H1 (cell line): ENCODE results near the gene SULT2B1. TPM values are rescaled to one million over a fixed set of nuclear protein-coding genes. Genes with fewer than 3 reads are reported as not detected.

Experiments
- CTCF ChIA-PET: fragments of 300-600 bp; sonication (Branson Sonifier 250); formaldehyde crosslinking; loops from one replicate; lab custom pipeline; 2021; ENCODE audit not compliant: partially characterized antibody; lab: Charles Lee
- POLR2A ChIA-PET: fragments of 300-600 bp; sonication (Branson Sonifier 250); formaldehyde crosslinking; loops from one replicate; lab custom pipeline; 2021; ENCODE audit warnings: inconsistent platforms; ENCODE audit not compliant: partially characterized antibody; lab: Charles Lee
- DNase-seq, 2 experiments: peaks; one replicate each; pipeline versions ENCODE4 v3.0.0 to v3.0.0-alpha.2; 2010 to 2022; ENCODE audit warnings: low spot score in 2 of 2, low read depth in 1 of 2, mixed read lengths in 1 of 2
- FAIRE-seq: peaks from 2 replicates; lab custom pipeline; 2011; peaks lifted over from hg19 to GRCh38; lab: Jason Lieb, UNC
- H2AFZ ChIP-seq: 2 replicates; pipeline ENCODE4 v1.8.1; 2012; ENCODE audit warnings: low read length, inconsistent platforms
- H2AK5ac ChIP-seq: 2 replicates; pipeline ENCODE4 v1.6.1; 2013; ENCODE audit warnings: low read depth, low read length
- H2BK120ac ChIP-seq: replicated peaks from 2 replicates; pipeline ENCODE3; 2013; ENCODE audit warnings: low read depth, low read length, inconsistent platforms
- H2BK12ac ChIP-seq: 2 replicates; pipeline ENCODE4 v1.6.1; 2013; ENCODE audit warnings: low read depth, low read length
- H2BK15ac ChIP-seq: 2 replicates; pipeline ENCODE4 v1.6.1; 2013; ENCODE audit warnings: low read length
- H2BK20ac ChIP-seq: 2 replicates; pipeline ENCODE4 v1.6.1; 2013; ENCODE audit warnings: low read length
- H2BK5ac ChIP-seq: 2 replicates; pipeline ENCODE4 v1.6.1; 2013; ENCODE audit warnings: low read depth, low read length
- H3K14ac ChIP-seq: 2 replicates; pipeline ENCODE4 v1.6.1; 2013; ENCODE audit warnings: inconsistent platforms; ENCODE audit not compliant: insufficient read length
- H3K18ac ChIP-seq: 2 replicates; pipeline ENCODE4 v1.6.1; 2013; ENCODE audit warnings: low read length; ENCODE audit errors: extremely low read depth
- H3K23ac ChIP-seq: 2 replicates; pipeline ENCODE4 v1.6.1; 2013; ENCODE audit warnings: inconsistent platforms; ENCODE audit not compliant: insufficient read length
- H3K23me2 ChIP-seq: 2 replicates; pipeline ENCODE4 v1.6.1; 2013; ENCODE audit warnings: low read depth, low read length
- H3K27ac ChIP-seq: 2 replicates; pipeline ENCODE4 v1.6.1; 2011; ENCODE audit warnings: low read depth, low read length, inconsistent platforms
- H3K27me3 ChIP-seq, 4 experiments: replicated peaks in 1 of 4; 1 replicate in 1 of 4; 2 replicates in 3 of 4; pipeline versions ENCODE4 v1.6.1 to v1.8.1; 2011 to 2013; ENCODE audit warnings: low read length in 3 of 4, mild to moderate bottlenecking in 3 of 4, inconsistent platforms in 2 of 4, mixed read lengths in 2 of 4, moderate library complexity in 1 of 4; ENCODE audit not compliant: control insufficient read depth in 3 of 4, insufficient read depth in 3 of 4; ENCODE audit errors: extremely low read depth in 1 of 4
- H3K36me3 ChIP-seq, 4 experiments: 2 replicates each; pipeline versions ENCODE4 v1.6.1 to v1.8.1; 2011 to 2013; ENCODE audit warnings: mild to moderate bottlenecking in 4 of 4, low read length in 3 of 4, moderate library complexity in 2 of 4, control low read depth in 1 of 4, inconsistent platforms in 1 of 4; ENCODE audit not compliant: insufficient read depth in 4 of 4, control insufficient read depth in 2 of 4
- H3K4ac ChIP-seq: replicated peaks from 2 replicates; pipeline ENCODE3; 2013; ENCODE audit warnings: low read length, low read depth, mixed read lengths, inconsistent platforms; ENCODE audit not compliant: insufficient read length
- H3K4me1 ChIP-seq, 4 experiments: replicated peaks in 1 of 4; 1 replicate in 1 of 4; 2 replicates in 3 of 4; pipeline versions ENCODE4 v1.6.1 to v1.8.1; 2011 to 2013; ENCODE audit warnings: low read length in 3 of 4, inconsistent platforms in 2 of 4, mixed read lengths in 1 of 4; ENCODE audit not compliant: insufficient read depth in 4 of 4, control insufficient read depth in 3 of 4
- H3K4me2 ChIP-seq, 2 experiments: 2 replicates each; pipeline versions ENCODE4 v1.6.1 to v1.8.1; 2011 to 2013; ENCODE audit warnings: low read depth in 2 of 2, low read length in 2 of 2, control low read depth in 1 of 2, inconsistent platforms in 1 of 2, mild to moderate bottlenecking in 1 of 2; ENCODE audit not compliant: insufficient read depth in 1 of 2
- H3K4me3 ChIP-seq, 4 experiments: fragments of 200-600, 300-600 bp in 1 of 4; sonication (generic), shearing (Covaris generic), sonication (Bioruptor Twin) in 1 of 4; 2 replicates each; pipeline versions ENCODE4 v1.5.1 to v1.8.1; 2011 to 2016; ENCODE audit warnings: low read length in 4 of 4, low read depth in 3 of 4, control low read depth in 2 of 4, inconsistent platforms in 2 of 4, mild to moderate bottlenecking in 2 of 4, mixed read lengths in 1 of 4, moderate library complexity in 1 of 4; ENCODE audit not compliant: insufficient read depth in 2 of 4; ENCODE audit errors: extremely low read depth in 1 of 4
- H3K56ac ChIP-seq: replicated peaks from 2 replicates; pipeline ENCODE3; 2013; ENCODE audit warnings: low read depth, mild to moderate bottlenecking, mixed read lengths, low read length, inconsistent platforms; ENCODE audit not compliant: insufficient read length
- H3K79me1 ChIP-seq: 2 replicates; pipeline ENCODE4 v1.6.1; 2013; ENCODE audit warnings: low read depth, low read length, control low read depth
- H3K79me2 ChIP-seq, 2 experiments: 2 replicates each; pipeline versions ENCODE4 v1.6.1 to v1.8.1; 2012 to 2013; ENCODE audit warnings: low read length in 2 of 2, mild to moderate bottlenecking in 2 of 2, inconsistent platforms in 1 of 2; ENCODE audit not compliant: insufficient read depth in 2 of 2, control insufficient read depth in 1 of 2
- H3K9ac ChIP-seq, 4 experiments: replicated peaks in 1 of 4; 1 replicate in 1 of 4; 2 replicates in 3 of 4; pipeline versions ENCODE4 v1.6.1 to v1.8.1; 2011 to 2013; ENCODE audit warnings: low read depth in 3 of 4, low read length in 3 of 4, control low read depth in 2 of 4, mild to moderate bottlenecking in 2 of 4, moderate library complexity in 2 of 4, inconsistent platforms in 1 of 4; ENCODE audit errors: extremely low read depth in 1 of 4
- H3K9me3 ChIP-seq, 2 experiments: 2 replicates each; pipeline versions ENCODE4 v1.6.1 to v1.8.1; 2012 to 2013; ENCODE audit warnings: mild to moderate bottlenecking in 2 of 2, moderate library complexity in 2 of 2, control low read depth in 1 of 2, inconsistent platforms in 1 of 2, low read depth in 1 of 2, low read length in 1 of 2, mixed read lengths in 1 of 2; ENCODE audit not compliant: insufficient read depth in 2 of 2
- H4K20me1 ChIP-seq, 2 experiments: replicated peaks in 1 of 2; 2 replicates each; pipeline versions ENCODE3 to v1.8.1; 2011 to 2013; ENCODE audit warnings: inconsistent platforms in 2 of 2, low read length in 2 of 2, mild to moderate bottlenecking in 1 of 2; ENCODE audit not compliant: insufficient read depth in 2 of 2, control insufficient read depth in 1 of 2
- H4K5ac ChIP-seq: 2 replicates; pipeline ENCODE4 v1.6.1; 2013; ENCODE audit warnings: low read length, low read depth, mixed read lengths, inconsistent platforms; ENCODE audit not compliant: insufficient read length
- H4K8ac ChIP-seq: 2 replicates; pipeline ENCODE4 v1.8.0; 2013; ENCODE audit warnings: mild to moderate bottlenecking, moderate library complexity, low read length, inconsistent platforms; ENCODE audit not compliant: insufficient read depth; ENCODE audit errors: extremely low read depth
- H4K91ac ChIP-seq: replicated peaks from 2 replicates; pipeline ENCODE3; 2013; ENCODE audit warnings: low read length, mixed read lengths, inconsistent platforms; ENCODE audit not compliant: insufficient read length
- ASH2L ChIP-seq: fragments of 200-600, 300-600 bp; sonication (generic); IDR thresholded peaks from one replicate; pipeline ENCODE4 v1.7.1; 2017; ENCODE audit warnings: low read length
- BCL11A ChIP-seq, 2 experiments: IDR thresholded peaks; one replicate each; pipeline ENCODE4 v1.6.1; 2011; ENCODE audit warnings: low read depth in 2 of 2, low read length in 2 of 2, mild to moderate bottlenecking in 2 of 2
- CBX8 ChIP-seq: fragments of 300-800, 300-1000 bp; sonication (generic); IDR thresholded peaks from 2 replicates; pipeline ENCODE4 v1.7.1; 2016; ENCODE audit warnings: low read depth, low read length, borderline replicate concordance
- CHD2 ChIP-seq: IDR thresholded peaks from 2 replicates; pipeline ENCODE4 v1.6.1; 2012; ENCODE audit warnings: low read length, improper control_type of control experiment
- EZH2 ChIP-seq: fragments of 200-600 bp; sonication (generic); IDR thresholded peaks from 2 replicates; pipeline ENCODE4 v1.7.1; 2012; ENCODE audit warnings: low read depth, mild to moderate bottlenecking, moderate library complexity, low read length, inconsistent platforms; ENCODE audit not compliant: severe bottlenecking
- KDM1A ChIP-seq: fragments of 200-600, 300-600 bp; sonication (generic); IDR thresholded peaks from 2 replicates; pipeline ENCODE4 v1.7.1; 2016; ENCODE audit warnings: mild to moderate bottlenecking, low read length, borderline replicate concordance
- KDM4A ChIP-seq: IDR thresholded peaks from one replicate; pipeline ENCODE4 v1.7.1; 2012; ENCODE audit warnings: low read depth, mild to moderate bottlenecking, moderate library complexity, low read length, inconsistent platforms; ENCODE audit not compliant: severe bottlenecking
- MAFK ChIP-seq: IDR thresholded peaks from 2 replicates; pipeline ENCODE4 v1.6.1; 2012; ENCODE audit warnings: low read depth, mild to moderate bottlenecking, improper control_type of control experiment, low read length
- POLR2A ChIP-seq, 2 experiments: IDR thresholded peaks; 1 replicate in 1 of 2; 2 replicates in 1 of 2; pipeline ENCODE4 v1.6.1; 2011; ENCODE audit warnings: low read depth in 2 of 2, low read length in 2 of 2, mild to moderate bottlenecking in 2 of 2; ENCODE audit errors: control extremely low read depth in 1 of 2
- SRF ChIP-seq: IDR thresholded peaks from 2 replicates; pipeline ENCODE4 v1.6.1; 2011; ENCODE audit warnings: mild to moderate bottlenecking, low read depth, low read length, moderate library complexity
- TAF7 ChIP-seq: optimal IDR thresholded peaks from 2 replicates; pipeline ENCODE3; 2011; ENCODE audit warnings: low read depth, mild to moderate bottlenecking, inconsistent platforms, low read length, moderate library complexity, borderline replicate concordance
- TBP ChIP-seq: IDR thresholded peaks from 2 replicates; pipeline ENCODE4 v1.6.1; 2011; ENCODE audit warnings: low read depth, low read length, improper control_type of control experiment
- TEAD4 ChIP-seq: IDR thresholded peaks from 2 replicates; pipeline ENCODE4 v1.6.1; 2012; ENCODE audit warnings: low read depth, low read length, inconsistent platforms, mixed read lengths
- WGBS, 2 experiments: shearing (Covaris generic) in 1 of 2; methylation state at CpG; one replicate each; pipeline versions ENCODE4 v1.1.6 to v1.1.7; 2013 to 2015; ENCODE audit warnings: low lambda C conversion rate in 2 of 2, mixed read lengths in 2 of 2, inconsistent platforms in 1 of 2, low coverage in 1 of 2, missing lambda C conversion rate in 1 of 2; ENCODE audit not compliant: insufficient replicate concordance in 2 of 2, insufficient coverage in 1 of 2, insufficient read length in 1 of 2; ENCODE audit errors: extremely low coverage in 1 of 2, missing lambda C conversion rate in 1 of 2; 5-methylcytosine and 5-hydroxymethylcytosine counted together
- polyA plus RNA-seq, 7 experiments: library from polyadenylated mRNA; depleted of rRNA in 3 of 7; stranded (reverse) in 5 of 7; unstranded in 2 of 7; fragments of >200 nt in 5 of 7; fragments of 200-250 nt in 2 of 7; gene quantifications; 1 replicate in 5 of 7; 2 replicates in 1 of 7; 4 replicates in 1 of 7; pipeline versions ENCODE4 v1.2.1 to v1.2.3, GENCODE V29; 2011 to 2013; ENCODE audit warnings: missing spikeins in 2 of 7, mixed read lengths in 2 of 7
- total RNA-seq: library from RNA; stranded (reverse); fragmentation: NEBNext Ultra II Directional; extraction: Animal tissue kit (Norgen Biotek cat#: 25700); gene quantifications from 2 replicates; pipeline ENCODE4 v1.2.1, GENCODE V29; 2021

SULT2B1 gene
- total and polyA plus RNA-seq, 2 of the 8 experiments (the other 6 are each of a cell fraction or from before 2014, with no cell fraction given), result 1.5 to 2.6 TPM

DNA sequence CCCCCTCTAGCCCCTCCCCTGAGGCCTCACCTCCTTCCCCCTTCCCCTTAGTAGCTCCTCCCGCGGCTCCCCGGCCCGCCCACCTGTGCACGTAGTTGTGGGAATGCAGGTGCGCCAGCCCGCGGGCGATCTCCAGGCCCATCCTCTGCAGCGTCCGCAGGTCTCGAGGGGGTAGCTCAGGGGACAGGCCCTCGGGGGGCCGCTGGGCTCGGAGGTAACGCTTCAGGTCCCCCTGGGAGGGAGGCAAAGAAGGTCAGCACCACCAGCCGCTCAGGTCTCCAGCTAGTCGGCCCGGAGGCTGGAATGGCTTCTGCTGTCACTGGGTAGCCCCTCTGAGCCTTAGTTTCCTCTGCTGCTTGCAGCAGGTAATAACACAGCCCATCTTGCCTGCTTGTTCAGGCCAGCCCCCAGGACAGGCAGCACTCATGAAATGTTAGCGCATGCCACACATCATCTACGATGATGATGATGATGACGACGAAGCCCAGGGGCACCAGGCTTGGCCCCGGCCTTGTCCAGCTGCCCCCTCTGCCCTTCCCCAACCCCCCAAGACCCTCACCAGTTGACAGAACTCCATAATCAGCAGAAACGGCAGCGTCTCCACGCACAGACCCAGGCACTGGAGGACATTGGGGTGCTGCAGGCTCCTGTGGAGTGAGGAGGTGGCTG is 49.5 kb upstream of the SULT2B1 start:
- no peaks in the 10 kb centered on the region; a peak in 1 of 8 replicates for H3K36me3 ChIP-seq
- H3K9me3 ChIP-seq, result no peaks in the 10 kb centered on the region
- peak overlapping the region; percentile 73 for H4K8ac ChIP-seq
- peak overlapping the region; percentile 11 for H4K91ac ChIP-seq
- DNase-seq (no peak), FAIRE-seq (no peak)
- no peak overlapping the region for H2AK5ac ChIP-seq
- H2BK15ac ChIP-seq, result no peak overlapping the region
- H3K4ac ChIP-seq, result no peak overlapping the region
- H3K27ac ChIP-seq, result no peak overlapping the region
- H2BK12ac ChIP-seq, result peak overlapping the region; percentile 96; the same call in 1 of the 2 replicates
- no peaks in the 10 kb centered on the region for H3K79me1 ChIP-seq
- H2BK20ac ChIP-seq, result no peak overlapping the region
- 45% methylated on average over 18 of the region's 27 CpGs; no CpG with 5 or more reads in 1 of the 2 experiments for WGBS, 2 experiments
- H4K5ac ChIP-seq, result peak overlapping the region; percentile 23
- no peak overlapping the region; the same call in 1 of the 2 replicates for H2BK5ac ChIP-seq
- H2AFZ ChIP-seq, result no peak overlapping the region
- H4K20me1 ChIP-seq, result peaks cover 0 to 1% of the 10 kb centered on the region in 2 experiments
- no peaks in the 10 kb centered on the region for H3K27me3 ChIP-seq
- H3K4me3 ChIP-seq, result peak overlapping the region; percentile 29 to 59 (median 42); a peak in 7 of 8 replicates
- ChIA-PET CTCF (interaction anchor here (0.6 to 9.6 kb wide), 6 partner anchors 12 to 149 kb away, joined by 3 to 353 read pairs (median 4); no protein-coding TSS in a partner anchor), POLR2A (interaction anchor here (0.7 to 9.5 kb wide), 6 partner anchors 11 to 128 kb away, joined by 3 to 59 read pairs (median 5); partner anchors contain the start of genes FAM83E, RPL18 and SPHK2)
- H2BK120ac ChIP-seq, result no peak overlapping the region
- H3K4me1 ChIP-seq, result peaks cover 0 to 14% (median 12%) of the 10 kb centered on the region in 4 experiments; a peak in 6 of 7 replicates
- peaks cover 8% of the 10 kb centered on the region; the same call in 1 of the 2 replicates for H3K23me2 ChIP-seq
- no peaks in the 10 kb centered on the region for H3K79me2 ChIP-seq
- H3K14ac ChIP-seq, result no peak overlapping the region
- no peak overlapping the region for H3K56ac ChIP-seq
- H3K4me2 ChIP-seq, result peak overlapping the region; percentile 68 to 92
- H3K18ac ChIP-seq, result peak overlapping the region; percentile 48; the same call in 1 of the 2 replicates
- no peak overlapping the region for H3K23ac ChIP-seq
- peak overlapping the region in 1 of 4 experiments; percentile 36; a peak in 1 of 7 replicates for H3K9ac ChIP-seq
- TF ChIP-seq POLR2A (IDR thresholded peaks at IDR 0.05; ENCODE audit: control extremely low read depth in 1 of 2, low read depth in 2 of 2, low read length in 2 of 2) (no peak), CBX8 (no peak), CHD2 (no peak), BCL11A (IDR thresholded peaks at IDR 0.05; ENCODE audit: low read depth in 2 of 2, low read length in 2 of 2) (no peak), MAFK (no peak), TAF7 (no peak), TEAD4 (0 out of 2 replicates have a peak, but pooled peaks have one; percentile 5), TBP (no peak), KDM1A (no peak), ASH2L (peak; percentile 14), SRF (no peak), KDM4A (no peak), EZH2 (no peak)
